Measurements from ENCODE around the gene CDCA7L.

CDCA7L gene

GRCh38 chr7:21887779-21888178 lies 57.9 kb downstream of the CDCA7L start:
- TF ChIP-seq RAD21 (IDR thresholded peaks at IDR 0.05; ENCODE audit: low read depth) (no peak), REST (IDR thresholded peaks at IDR 0.05; ENCODE audit: low read depth) (no peak)

GRCh38 chr7:21887353-21887752 lies 58.3 kb downstream of the CDCA7L start:
- TF ChIP-seq TCF12 (IDR thresholded peaks at IDR 0.05; ENCODE audit: low read depth) (no peak), CREB1 (IDR thresholded peaks at IDR 0.05; ENCODE audit: low read depth) (no peak), TEAD4 (IDR thresholded peaks at IDR 0.05) (no peak), YY1 (IDR thresholded peaks at IDR 0.05; ENCODE audit: low read depth) (no peak), EP300 (IDR thresholded peaks at IDR 0.05; ENCODE audit: borderline replicate concordance) (no peak), ZBTB7A (IDR thresholded peaks at IDR 0.05; ENCODE audit: low read depth) (no peak), MAX (IDR thresholded peaks at IDR 0.05) (no peak), USF1 (IDR thresholded peaks at IDR 0.05) (no peak), FOXM1 (IDR thresholded peaks at IDR 0.05; ENCODE audit: borderline replicate concordance, low read depth) (no peak), CEBPB (IDR thresholded peaks at IDR 0.05) (no peak)

- no peak for TF ChIP-seq MAX (IDR thresholded peaks at IDR 0.05)
- TF ChIP-seq USF1 (IDR thresholded peaks at IDR 0.05) = no peak
- TF ChIP-seq RAD21 (IDR thresholded peaks at IDR 0.05; ENCODE audit: low read depth) = no peak
- TF ChIP-seq YY1 (IDR thresholded peaks at IDR 0.05; ENCODE audit: low read depth) = no peak
- TF ChIP-seq REST (IDR thresholded peaks at IDR 0.05; ENCODE audit: low read depth) = no peak
- no peak for TF ChIP-seq CREB1 (IDR thresholded peaks at IDR 0.05; ENCODE audit: low read depth)
- TF ChIP-seq FOXM1 (IDR thresholded peaks at IDR 0.05; ENCODE audit: borderline replicate concordance, low read depth) = no peak
- no peak for TF ChIP-seq TAF1 (IDR thresholded peaks at IDR 0.05; ENCODE audit: low read depth)
- no peak for TF ChIP-seq EGR1 (IDR thresholded peaks at IDR 0.05)
- TF ChIP-seq CEBPB (IDR thresholded peaks at IDR 0.05) = no peak
- no peak for TF ChIP-seq ZBTB7A (IDR thresholded peaks at IDR 0.05; ENCODE audit: low read depth)
- TF ChIP-seq TCF12 (IDR thresholded peaks at IDR 0.05; ENCODE audit: low read depth) = no peak
- no peak for TF ChIP-seq TEAD4 (IDR thresholded peaks at IDR 0.05)
- TF ChIP-seq EP300 (IDR thresholded peaks at IDR 0.05; ENCODE audit: borderline replicate concordance) = no peak
- no peak for TF ChIP-seq NFIC (IDR thresholded peaks at IDR 0.05)
Measured at GRCh38 chr7:21886396-21886795, 59.3 kb downstream of the CDCA7L start.

GRCh38 chr7:21884496-21884895 lies 61.2 kb downstream of the CDCA7L start:
- TF ChIP-seq FOXM1 (IDR thresholded peaks at IDR 0.05; ENCODE audit: borderline replicate concordance, low read depth) (no peak), REST (IDR thresholded peaks at IDR 0.05; ENCODE audit: low read depth) (no peak), TCF12 (IDR thresholded peaks at IDR 0.05; ENCODE audit: low read depth) (no peak), YY1 (IDR thresholded peaks at IDR 0.05; ENCODE audit: low read depth) (no peak), USF1 (IDR thresholded peaks at IDR 0.05) (no peak), EP300 (IDR thresholded peaks at IDR 0.05; ENCODE audit: borderline replicate concordance) (no peak), RAD21 (IDR thresholded peaks at IDR 0.05; ENCODE audit: low read depth) (no peak), TAF1 (IDR thresholded peaks at IDR 0.05; ENCODE audit: low read depth) (no peak), ZBTB7A (IDR thresholded peaks at IDR 0.05; ENCODE audit: low read depth) (no peak), EGR1 (IDR thresholded peaks at IDR 0.05) (no peak), CREB1 (IDR thresholded peaks at IDR 0.05; ENCODE audit: low read depth) (no peak), MAX (IDR thresholded peaks at IDR 0.05) (no peak), NFIC (IDR thresholded peaks at IDR 0.05) (no peak), TEAD4 (IDR thresholded peaks at IDR 0.05) (no peak), CEBPB (IDR thresholded peaks at IDR 0.05) (no peak)

Data from Ishikawa (cell line).